ENCODE data around the gene C1orf21.
"Not testable (repeated sequence)": the region's sequence is repeated elsewhere in the genome, so short reads cannot be mapped to it uniquely, and the experiment has no call there.

The C1orf21 gene

GRCh38 chr1:184606786-184607185, 220.0 kb downstream of the C1orf21 start:
- no peak overlapping the region for H3K4me3 ChIP-seq (ENCODE audit: low read length)
- DNase-seq (ENCODE audit: low read depth, low spot score): no peak

GRCh38 chr1:184608581-184608980, 221.8 kb downstream of the C1orf21 start:
- no peak overlapping the region for H3K4me3 ChIP-seq (ENCODE audit: low read length)
- no peak for DNase-seq (ENCODE audit: low read depth, low spot score)

GRCh38 chr1:184608990-184609389, 222.2 kb downstream of the C1orf21 start:
- no peak overlapping the region for H3K4me3 ChIP-seq (ENCODE audit: low read length)
- no peak for DNase-seq (ENCODE audit: low read depth, low spot score)

- DNase-seq (ENCODE audit: low read depth, low spot score): no peak
- H3K4me3 ChIP-seq (ENCODE audit: low read length): no peak overlapping the region
Observed at GRCh38 chr1:184610876-184611595, 224.2 kb downstream of the C1orf21 start.

GRCh38 chr1:184612229-184612628, 225.4 kb downstream of the C1orf21 start:
- not testable (repeated sequence) for DNase-seq (ENCODE audit: low read depth, low spot score); H3K4me3 ChIP-seq (ENCODE audit: low read length)

DNA sequence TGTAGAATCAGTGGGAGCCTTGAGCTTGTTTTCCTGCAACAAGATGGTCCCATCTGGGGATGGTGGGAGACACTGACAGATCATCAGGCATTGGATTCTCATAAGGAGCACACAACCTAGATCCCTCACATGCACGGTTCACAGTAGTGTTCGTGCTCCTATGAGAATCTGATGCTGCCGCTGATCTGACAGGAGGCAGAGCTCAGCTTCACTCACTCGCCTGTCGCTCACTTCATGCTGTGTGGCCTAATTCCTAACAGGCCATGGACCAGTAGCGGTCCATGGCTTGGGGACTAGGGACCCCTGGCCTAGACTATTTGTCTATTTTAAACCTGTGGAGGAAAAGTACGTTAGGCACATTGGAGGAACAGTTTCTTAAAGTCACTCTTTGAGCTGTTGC, 227.8 kb downstream of the C1orf21 start:
- no peak overlapping the region for H3K4me3 ChIP-seq (ENCODE audit: low read length)
- no peak for DNase-seq (ENCODE audit: low read depth, low spot score)

DNA sequence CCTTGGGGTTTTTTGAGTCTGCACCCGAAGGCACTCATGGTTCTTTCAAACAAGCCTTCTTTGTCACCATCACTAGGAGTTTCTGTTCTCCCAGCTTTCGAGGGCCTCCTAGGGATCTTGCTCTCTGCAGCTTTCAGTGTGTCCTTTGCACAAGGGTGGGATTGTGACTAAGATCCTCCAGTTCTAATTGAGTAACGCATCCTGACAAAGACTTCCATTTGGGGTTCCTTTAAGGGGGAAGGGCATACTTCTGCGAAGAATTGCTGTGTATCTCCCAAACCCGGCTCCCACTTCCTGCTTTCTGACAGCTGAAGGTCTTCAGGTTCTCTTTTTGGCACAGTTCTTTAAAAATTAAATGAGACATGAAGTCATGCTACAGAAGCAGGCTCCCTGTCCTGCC, 228.5 kb downstream of the C1orf21 start:
- no peak for DNase-seq (ENCODE audit: low read depth, low spot score)
- H3K4me3 ChIP-seq (ENCODE audit: low read length): no peak overlapping the region

DNA sequence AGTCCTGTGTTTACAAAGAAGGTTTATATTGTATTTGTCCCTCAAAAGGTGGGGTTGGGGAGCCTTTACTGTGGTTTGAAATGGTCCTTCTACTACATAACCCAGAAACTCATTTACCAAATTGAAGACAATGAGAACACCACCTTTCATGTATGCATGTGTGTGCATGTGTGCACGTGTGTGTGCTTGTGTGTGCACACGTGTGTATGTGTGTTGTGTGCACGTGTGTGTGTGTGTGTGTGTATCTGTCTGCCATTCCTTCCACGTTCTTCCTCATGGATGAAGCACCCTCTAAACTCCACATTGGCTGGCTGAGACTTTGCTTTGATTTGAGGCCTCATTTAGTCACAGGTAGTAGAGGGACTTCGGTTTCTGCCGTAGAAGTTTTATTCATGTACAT, 229.7 kb downstream of the C1orf21 start:
- no peak for DNase-seq (ENCODE audit: low read depth, low spot score)
- H3K4me3 ChIP-seq (ENCODE audit: low read length): no peak overlapping the region

GRCh38 chr1:184617433-184618029, 230.7 kb downstream of the C1orf21 start:
- DNase-seq (ENCODE audit: low read depth, low spot score): no peak
- no peak overlapping the region for H3K4me3 ChIP-seq (ENCODE audit: low read length)

DNA sequence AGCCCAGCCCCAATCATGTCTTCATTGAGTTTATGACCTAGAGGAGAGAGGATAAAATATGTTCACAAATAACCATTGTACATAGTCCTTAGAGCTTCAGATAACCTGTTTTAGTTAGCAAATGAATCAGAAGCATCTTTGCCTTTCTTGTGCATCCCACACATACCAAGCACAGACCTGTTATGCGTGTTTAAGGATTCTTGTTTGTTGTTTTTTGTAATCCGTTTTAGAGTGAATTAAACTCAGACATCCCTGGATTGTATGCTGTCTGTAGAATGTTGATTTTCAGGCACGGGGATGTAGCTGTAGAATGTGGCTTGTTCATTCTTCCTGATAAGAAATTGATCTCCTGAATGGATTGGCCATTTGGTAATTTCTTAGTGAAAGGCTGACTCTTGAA, 232.0 kb downstream of the C1orf21 start:
- no peak for DNase-seq (ENCODE audit: low read depth, low spot score)
- no peak overlapping the region for H3K4me3 ChIP-seq (ENCODE audit: low read length)

DNA sequence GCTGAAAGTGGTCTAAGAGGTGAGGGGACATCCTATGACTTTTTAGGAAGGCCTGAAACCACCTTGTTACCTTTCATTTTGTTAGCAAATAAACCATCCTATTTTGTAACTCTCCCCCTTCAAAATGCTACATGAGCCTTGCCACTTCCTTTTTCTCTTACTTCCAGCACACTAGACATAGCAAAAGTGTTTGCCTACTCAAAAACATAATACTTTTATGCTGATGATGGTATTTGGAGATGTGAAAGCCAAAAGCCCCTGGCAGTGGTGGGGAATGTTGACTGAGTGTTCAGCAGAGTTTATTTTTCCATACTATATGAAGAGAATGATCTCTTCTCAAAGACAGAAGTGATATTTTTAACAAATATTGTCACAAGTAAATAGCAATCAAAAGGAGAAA, 233.6 kb downstream of the C1orf21 start:
- no peak for DNase-seq (ENCODE audit: low read depth, low spot score)
- H3K4me3 ChIP-seq (ENCODE audit: low read length): no peak overlapping the region

DNA sequence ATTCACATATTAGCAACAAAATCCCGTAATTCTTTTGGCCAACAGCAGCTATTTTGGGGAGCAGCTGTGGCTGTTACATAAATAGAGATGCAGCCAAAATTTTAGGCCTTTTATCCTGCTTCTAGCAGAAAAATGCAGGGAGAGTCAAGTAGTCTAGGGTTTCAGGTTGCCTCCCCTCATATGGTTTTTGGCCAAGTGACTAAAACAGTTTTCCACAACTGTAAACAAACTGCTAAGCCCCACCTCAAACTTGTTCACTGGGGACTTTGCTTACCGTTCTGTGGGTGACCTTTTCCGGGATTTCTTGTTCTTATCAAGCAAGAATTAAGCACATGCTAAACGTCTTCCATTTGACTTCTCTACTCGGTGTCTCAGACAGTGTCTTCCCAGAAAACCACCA, 234.4 kb downstream of the C1orf21 start:
- no peak overlapping the region for H3K4me3 ChIP-seq (ENCODE audit: low read length)
- DNase-seq (ENCODE audit: low read depth, low spot score): no peak

GRCh38 chr1:184622136-184622823, 235.5 kb downstream of the C1orf21 start:
- no peak for DNase-seq (ENCODE audit: low read depth, low spot score)

GRCh38 chr1:184623404-184623803, 236.6 kb downstream of the C1orf21 start:
- DNase-seq (ENCODE audit: low read depth, low spot score): no peak

More at GRCh38 chr1:184622136-184622823, 235.5 kb downstream of the C1orf21 start:
- no peak overlapping the region for H3K4me3 ChIP-seq (ENCODE audit: low read length)

GRCh38 chr1:184624051-184624450, 237.2 kb downstream of the C1orf21 start:
- no peak for DNase-seq (ENCODE audit: low read depth, low spot score)
- no peak overlapping the region for H3K4me3 ChIP-seq (ENCODE audit: low read length)

More at GRCh38 chr1:184623404-184623803, 236.6 kb downstream of the C1orf21 start:
- H3K4me3 ChIP-seq (ENCODE audit: low read length): no peak overlapping the region

DNA sequence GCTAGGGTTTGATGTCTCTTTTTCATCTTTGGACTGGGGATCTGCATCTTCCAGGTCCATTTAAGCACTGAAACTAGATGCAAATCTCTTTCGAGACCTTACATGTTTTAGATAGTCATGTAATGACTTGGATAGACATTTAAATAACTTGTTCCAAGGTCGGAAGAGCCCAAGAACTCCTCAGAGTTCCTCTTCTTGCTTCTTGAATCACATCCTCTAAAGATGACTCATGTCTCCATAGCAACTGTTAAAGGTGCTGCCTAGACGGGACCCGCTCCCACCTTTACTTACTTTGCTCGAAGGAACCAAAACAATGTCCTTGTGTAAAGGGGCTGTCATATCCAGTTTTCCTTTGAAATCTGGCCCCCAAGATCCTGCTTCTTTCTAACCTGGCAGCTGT, 237.8 kb downstream of the C1orf21 start:
- no peak for DNase-seq (ENCODE audit: low read depth, low spot score)

GRCh38 chr1:184625271-184625670, 238.4 kb downstream of the C1orf21 start:
- DNase-seq (ENCODE audit: low read depth, low spot score): no peak
- no peak overlapping the region for H3K4me3 ChIP-seq (ENCODE audit: low read length)

More for the DNA sequence above, 237.8 kb downstream of the C1orf21 start:
- no peak overlapping the region for H3K4me3 ChIP-seq (ENCODE audit: low read length)

- DNase-seq (ENCODE audit: low read depth, low spot score): no peak
- no peak overlapping the region for H3K4me3 ChIP-seq (ENCODE audit: low read length)
Observed at GRCh38 chr1:184626076-184627006, 239.5 kb downstream of the C1orf21 start.

DNA sequence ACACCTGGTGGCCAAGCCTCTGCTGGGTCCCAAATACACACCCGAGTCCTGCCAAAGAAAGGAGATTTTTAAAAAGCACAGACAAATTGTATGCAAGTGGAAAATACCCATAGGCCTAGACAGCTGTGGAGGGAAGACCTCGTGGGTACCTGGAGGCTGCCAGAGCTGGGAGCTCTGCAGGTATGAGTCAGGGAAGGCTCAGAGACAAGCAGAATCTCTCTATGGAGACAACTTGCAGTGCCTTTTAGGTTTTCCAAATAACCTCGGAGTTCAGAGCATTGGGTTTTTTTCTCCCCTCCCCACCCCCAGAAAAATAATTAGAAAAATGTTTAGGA, 240.1 kb downstream of the C1orf21 start:
- DNase-seq (ENCODE audit: low read depth, low spot score): no peak
- no peak overlapping the region for H3K4me3 ChIP-seq (ENCODE audit: low read length)

All from Jurkat, Clone E6-1 (cell line).